Activated T-cell treated with anti-CD3 and anti-CD28 coated beads, Interleukin-2, amount 50 U/mL, for 24 hours (primary cell): ENCODE measurements around the gene MYO7A.

Experiments
- DNase-seq: peaks from one replicate; pipeline ENCODE4 v3.0.0-alpha.2; 2020
- H3K27ac Mint-ChIP-seq: 2 replicates; pipeline ENCODE4 v1.8.0; 2020; ENCODE audit warnings: mild to moderate bottlenecking, mixed read lengths
- H3K27me3 Mint-ChIP-seq: 2 replicates; pipeline ENCODE4 v1.8.0; 2020; ENCODE audit warnings: mixed read lengths
- H3K36me3 Mint-ChIP-seq: 2 replicates; pipeline ENCODE4 v1.8.0; 2020; ENCODE audit warnings: low read depth, mixed read lengths
- H3K4me1 Mint-ChIP-seq: 2 replicates; pipeline ENCODE4 v1.8.0; 2020; ENCODE audit warnings: low read depth, mixed read lengths
- H3K4me3 Mint-ChIP-seq: 2 replicates; pipeline ENCODE4 v1.8.0; 2020; ENCODE audit warnings: mild to moderate bottlenecking, moderate library complexity, mixed read lengths
- H3K9me3 Mint-ChIP-seq: 2 replicates; pipeline ENCODE4 v1.8.0; 2020; ENCODE audit warnings: mixed read lengths

Gene MYO7A

DNA sequence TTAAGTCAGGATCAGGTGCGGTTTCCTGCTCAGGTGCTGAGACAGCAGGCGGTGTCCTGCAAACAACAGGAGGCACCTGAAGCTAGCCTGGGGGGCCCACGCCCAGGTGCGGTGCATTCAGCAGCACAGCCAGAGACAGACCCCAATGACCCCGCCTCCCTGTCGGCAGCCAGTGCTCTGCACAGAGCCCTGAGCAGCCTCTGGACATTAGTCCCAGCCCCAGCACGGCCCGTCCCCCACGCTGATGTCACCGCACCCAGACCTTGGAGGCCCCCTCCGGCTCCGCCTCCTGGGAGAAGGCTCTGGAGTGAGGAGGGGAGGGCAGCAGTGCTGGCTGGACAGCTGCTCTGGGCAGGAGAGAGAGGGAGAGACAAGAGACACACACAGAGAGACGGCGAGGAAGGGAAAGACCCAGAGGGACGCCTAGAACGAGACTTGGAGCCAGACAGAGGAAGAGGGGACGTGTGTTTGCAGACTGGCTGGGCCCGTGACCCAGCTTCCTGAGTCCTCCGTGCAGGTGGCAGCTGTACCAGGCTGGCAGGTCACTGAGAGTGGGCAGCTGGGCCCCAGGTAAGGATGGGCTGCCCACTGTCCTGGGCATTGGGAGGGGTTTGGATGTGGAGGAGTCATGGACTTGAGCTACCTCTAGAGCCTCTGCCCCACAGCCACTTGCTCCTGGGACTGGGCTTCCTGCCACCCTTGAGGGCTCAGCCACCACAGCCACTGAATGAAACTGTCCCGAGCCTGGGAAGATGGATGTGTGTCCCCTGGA, at the start of gene MYO7A:
MYO7A (plus strand) TSS at position 327 of the 772 bp plus-strand sequence. CDS start 2,389 bp downstream, outside the sequence.
- Mint-ChIP-seq H3K4me3 (peak within 1 kb of the TSS; percentile 45), H3K4me1 (peaks cover 14% of the 10 kb centered on the region), H3K9me3 (no peaks in the 10 kb centered on the region), H3K27ac (no peak within 1 kb of the TSS), H3K36me3 (no peaks in the 10 kb centered on the region), H3K27me3 (peaks cover 13% of the 10 kb centered on the region)
- DNase-seq: no peak

DNA sequence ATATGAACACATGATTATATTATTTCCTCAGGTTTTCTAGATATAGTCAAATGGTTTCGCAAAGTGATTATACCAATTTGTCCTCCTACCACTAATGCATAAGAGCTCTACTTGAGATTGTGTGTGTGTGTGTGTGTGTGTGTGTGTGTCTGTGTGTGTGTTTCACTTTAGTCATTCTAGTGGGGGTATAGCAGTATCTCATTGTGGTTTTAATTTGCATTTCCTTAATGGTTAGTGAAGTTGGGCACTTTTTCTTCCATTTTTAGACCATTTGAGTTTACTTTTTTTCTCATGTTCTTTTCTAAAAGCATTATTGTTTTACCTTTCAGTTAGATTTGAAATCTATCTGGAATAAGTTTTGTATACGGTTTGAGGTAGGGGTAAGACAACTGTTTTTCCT, 48.4 kb upstream of the MYO7A start:
- Mint-ChIP-seq H3K27me3 (no peaks in the 10 kb centered on the region), H3K4me1 (peaks cover 17% of the 10 kb centered on the region), H3K9me3 (no peaks in the 10 kb centered on the region), H3K27ac (no peak overlapping the region), H3K36me3 (no peaks in the 10 kb centered on the region), H3K4me3 (no peak overlapping the region)
- DNase-seq: no peak

DNA sequence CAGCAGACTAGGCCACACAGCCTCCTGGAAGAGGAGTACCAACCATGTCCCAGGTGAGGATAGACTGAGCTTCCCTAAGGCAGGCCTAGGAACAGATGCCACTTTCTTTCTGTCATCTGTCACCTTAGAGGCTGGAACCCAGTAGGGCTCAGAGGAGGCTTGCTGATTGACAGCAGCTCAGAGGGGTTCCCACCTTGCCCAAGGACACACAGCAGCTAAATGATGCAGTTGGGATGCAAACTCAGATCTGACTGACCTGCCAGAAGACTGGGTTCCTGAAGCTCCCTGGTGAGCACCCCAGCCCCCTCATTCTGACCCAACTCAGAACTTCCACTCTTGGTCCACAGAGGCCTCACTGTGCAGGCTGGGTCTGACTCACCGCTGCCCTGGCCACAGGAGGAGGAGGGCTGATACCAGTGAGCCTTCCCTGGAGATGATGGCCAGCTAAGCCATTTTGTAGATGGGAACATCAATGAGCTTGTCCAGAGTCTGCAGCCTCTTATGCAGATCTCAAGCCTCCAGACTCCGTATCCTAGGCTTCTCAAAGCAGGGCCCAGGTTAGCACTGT, 47.3 kb upstream of the MYO7A start:
- Mint-ChIP-seq H3K27ac (no peak overlapping the region), H3K4me3 (no peak overlapping the region), H3K9me3 (no peaks in the 10 kb centered on the region), H3K27me3 (no peaks in the 10 kb centered on the region), H3K4me1 (peaks cover 17% of the 10 kb centered on the region), H3K36me3 (no peaks in the 10 kb centered on the region)
- DNase-seq: peak; percentile 14

DNA sequence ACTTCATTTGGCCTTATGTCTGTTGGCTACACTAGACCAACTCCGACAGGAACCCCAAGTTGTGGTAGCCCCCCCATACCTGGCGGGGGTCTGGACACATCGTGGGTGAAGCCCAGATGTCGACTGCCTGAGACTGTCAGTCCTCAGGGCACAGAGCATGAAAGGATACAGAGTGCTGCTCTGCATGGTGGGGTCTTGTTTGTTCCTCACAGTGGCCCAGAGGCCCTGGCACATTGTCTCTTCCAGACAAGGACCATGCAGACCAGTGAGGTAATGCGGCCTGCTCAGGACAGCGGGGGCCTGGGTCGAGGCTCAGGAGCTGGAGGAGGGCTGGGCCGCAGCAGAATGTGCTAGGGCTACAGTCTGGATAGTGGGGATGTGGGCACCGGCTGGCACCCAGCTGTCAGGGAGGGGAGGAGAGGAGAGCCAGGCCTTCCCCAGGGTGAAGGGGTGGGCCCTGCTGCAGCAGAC, 46.6 kb upstream of the MYO7A start:
- H3K9me3 Mint-ChIP-seq: no peaks in the 10 kb centered on the region

DNA sequence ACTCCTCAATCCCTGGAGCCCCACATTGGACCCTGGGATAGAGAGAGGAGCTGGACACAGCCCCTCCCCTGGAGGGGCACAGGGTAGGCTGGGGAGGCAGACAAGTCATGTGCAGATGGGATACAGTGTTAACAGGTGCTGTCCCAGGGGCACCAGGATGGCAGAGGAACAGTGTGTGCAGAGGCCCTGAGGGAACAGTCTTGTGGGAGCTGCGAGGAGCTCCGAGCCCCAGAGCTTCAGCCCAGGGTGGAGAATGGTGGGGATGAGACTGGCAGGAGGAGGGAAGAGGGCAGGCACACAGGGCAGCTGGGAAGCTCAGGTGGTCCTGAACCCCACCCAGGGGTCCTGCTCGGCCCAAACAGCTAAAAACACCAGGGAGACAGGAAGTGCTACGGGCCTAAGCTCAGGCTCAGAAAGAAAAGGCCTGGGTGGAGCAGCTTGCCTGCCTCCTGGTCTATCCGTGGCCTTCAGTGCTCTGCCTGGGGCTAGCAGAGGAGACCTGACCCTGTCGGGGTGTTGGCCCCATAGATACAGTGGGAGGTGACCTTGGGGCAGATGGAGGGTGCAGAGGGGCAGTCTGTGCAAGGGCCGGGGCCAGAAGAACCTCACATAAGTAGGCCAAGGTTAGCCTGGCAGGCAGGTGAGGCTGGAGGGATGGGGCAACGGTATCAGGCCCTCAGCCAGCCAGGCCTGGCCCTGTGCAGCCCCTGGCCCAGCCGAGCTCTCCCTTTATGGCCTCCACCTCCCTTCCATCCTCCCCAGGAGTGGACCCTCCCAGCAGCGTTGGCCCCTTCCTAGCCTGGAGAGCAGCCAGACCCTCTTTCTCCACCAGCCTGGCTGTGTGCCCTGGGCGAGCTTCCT, 45.8 kb upstream of the MYO7A start:
- Mint-ChIP-seq H3K9me3 (no peaks in the 10 kb centered on the region), H3K27me3 (no peaks in the 10 kb centered on the region), H3K4me1 (peaks cover 17% of the 10 kb centered on the region), H3K36me3 (no peaks in the 10 kb centered on the region), H3K4me3 (peak overlapping the region; percentile 53), H3K27ac (peak overlapping the region; percentile 92)
- DNase-seq: peak; percentile 53

More for the DNA sequence above, 46.6 kb upstream of the MYO7A start:
- no peak overlapping the region for H3K4me3 Mint-ChIP-seq
- H3K27ac Mint-ChIP-seq: no peak overlapping the region
- peak; percentile 19 for DNase-seq
- peaks cover 17% of the 10 kb centered on the region for H3K4me1 Mint-ChIP-seq
- no peaks in the 10 kb centered on the region for H3K27me3 Mint-ChIP-seq
- no peaks in the 10 kb centered on the region for H3K36me3 Mint-ChIP-seq

DNA sequence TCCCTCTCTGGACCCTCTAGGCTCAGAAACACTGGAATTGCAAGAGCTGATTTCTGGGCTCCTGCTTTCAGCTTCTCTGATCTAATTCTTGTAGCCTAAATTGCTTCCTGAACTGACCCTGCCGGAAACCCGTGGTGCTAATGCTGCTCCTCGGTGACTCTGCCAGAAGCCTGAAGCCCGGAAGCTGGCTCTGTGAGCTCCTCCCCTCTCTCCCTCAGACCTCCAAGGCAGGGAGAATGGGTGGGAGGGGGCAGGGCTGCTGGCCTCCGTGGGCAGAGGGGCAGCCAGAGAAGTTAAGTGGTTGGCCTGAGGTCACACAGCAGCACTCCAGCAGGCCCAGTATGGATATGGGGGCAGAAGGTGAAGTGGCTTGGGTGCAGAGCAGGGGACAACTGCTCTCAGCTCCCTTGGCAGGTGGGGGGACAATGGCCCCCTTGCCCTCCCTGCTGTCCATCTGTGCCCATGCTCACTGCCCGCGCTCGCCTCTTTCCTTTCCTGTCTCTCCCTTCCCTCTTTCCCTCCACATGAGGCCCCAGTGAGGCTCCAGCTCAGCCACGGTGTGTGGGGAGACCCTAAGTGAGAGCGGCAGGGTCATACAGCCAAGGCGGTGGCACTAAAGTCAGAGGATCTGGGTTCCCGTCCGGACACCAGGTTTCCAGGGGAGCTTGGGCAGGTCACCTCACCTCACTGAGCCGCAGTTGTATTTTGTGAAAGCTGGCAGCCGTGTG, 45.0 kb upstream of the MYO7A start:
- Mint-ChIP-seq H3K27ac (peak overlapping the region; percentile 92), H3K9me3 (no peaks in the 10 kb centered on the region), H3K4me3 (peak overlapping the region; percentile 53), H3K36me3 (no peaks in the 10 kb centered on the region), H3K27me3 (no peaks in the 10 kb centered on the region), H3K4me1 (peaks cover 17% of the 10 kb centered on the region)
- peak; percentile 73 for DNase-seq

DNA sequence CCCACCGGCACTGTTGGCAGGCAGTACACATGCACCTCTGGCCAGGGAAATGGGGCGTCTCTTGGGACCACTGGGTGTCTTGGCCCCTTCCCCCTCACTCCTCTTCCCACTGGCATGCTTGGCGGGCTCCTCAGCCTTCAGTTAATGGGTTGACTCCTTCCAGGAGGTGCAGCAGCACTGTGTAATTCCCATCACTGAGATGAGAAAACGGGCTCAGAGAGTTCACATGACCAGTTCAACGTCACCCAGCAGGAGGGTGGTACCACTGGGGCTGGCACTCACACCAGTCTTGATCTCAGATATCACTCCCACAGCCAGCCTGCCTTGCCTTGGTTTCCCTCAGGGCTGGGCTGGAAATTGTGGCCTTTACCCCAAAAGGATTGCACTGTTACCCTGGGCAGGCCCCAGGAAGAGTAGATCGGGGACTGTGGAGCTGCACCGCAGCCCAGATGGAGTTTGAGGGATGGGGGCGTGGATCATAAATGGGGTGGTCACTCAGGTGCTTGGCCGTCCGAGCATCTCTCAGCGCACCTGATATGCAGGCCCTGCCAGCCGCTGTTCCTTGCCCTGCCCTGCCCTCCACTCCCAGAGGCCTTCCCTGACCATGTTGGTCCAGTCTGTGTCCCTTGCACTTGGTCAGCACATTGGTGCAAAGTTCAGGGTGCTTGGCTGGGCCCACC, 44.3 kb upstream of the MYO7A start:
- peaks cover 17% of the 10 kb centered on the region for H3K4me1 Mint-ChIP-seq
- no peak for DNase-seq
- H3K36me3 Mint-ChIP-seq: no peaks in the 10 kb centered on the region
- H3K27ac Mint-ChIP-seq: peak overlapping the region; percentile 92
- H3K9me3 Mint-ChIP-seq: no peaks in the 10 kb centered on the region
- no peak overlapping the region for H3K4me3 Mint-ChIP-seq
- no peaks in the 10 kb centered on the region for H3K27me3 Mint-ChIP-seq

DNA sequence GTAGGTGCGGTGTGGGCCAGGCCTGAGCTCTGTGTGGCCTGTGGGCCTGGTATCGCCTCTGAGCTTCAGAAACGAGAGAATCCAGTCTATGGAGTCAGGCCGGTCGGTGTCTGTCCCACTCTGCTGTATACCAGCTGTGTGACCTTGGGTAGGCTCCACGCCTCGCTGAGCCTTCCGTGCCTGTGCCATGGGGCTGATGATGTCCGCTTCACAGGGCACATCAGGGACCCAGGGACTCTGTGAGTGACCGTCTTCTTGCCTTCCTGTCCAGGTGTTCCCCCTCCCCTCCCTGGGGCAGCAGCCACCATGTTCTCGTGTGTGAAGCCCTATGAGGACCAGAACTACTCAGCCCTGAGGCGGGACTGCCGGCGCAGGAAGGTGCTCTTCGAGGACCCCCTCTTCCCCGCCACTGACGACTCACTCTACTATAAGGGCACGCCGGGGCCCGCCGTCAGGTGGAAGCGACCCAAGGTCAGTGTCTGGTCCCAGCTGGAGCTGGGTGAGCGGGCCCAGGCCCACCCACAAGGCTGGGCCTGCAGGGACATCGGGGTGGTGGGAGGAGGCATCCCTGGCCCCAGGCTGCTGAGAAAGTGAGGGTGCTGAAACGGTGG, 43.4 kb upstream of the MYO7A start:
- H3K9me3 Mint-ChIP-seq: no peaks in the 10 kb centered on the region
- peaks cover 17% of the 10 kb centered on the region for H3K4me1 Mint-ChIP-seq
- peak overlapping the region; percentile 3 for H3K27ac Mint-ChIP-seq

DNA sequence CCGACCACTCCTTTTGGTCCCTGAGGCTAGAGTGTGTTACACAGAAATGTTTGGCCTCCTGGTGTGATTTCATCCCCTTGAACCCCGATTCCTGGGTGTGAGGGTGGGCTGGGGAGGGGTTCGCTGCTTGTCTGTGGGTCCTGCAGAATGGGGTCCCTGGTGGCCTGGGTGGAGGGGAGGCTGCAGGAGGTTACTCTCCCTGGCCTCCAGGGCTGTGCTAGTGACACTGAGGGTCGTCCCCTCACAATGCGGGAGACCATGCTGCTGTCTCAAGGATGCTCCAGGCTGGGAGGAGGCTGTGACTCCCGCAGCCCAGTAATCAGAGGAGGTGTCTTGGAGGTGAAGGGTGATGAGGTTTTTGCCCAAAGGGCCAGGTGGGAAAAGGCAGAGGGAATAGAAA, 42.4 kb upstream of the MYO7A start:
- H3K4me1 Mint-ChIP-seq: peaks cover 17% of the 10 kb centered on the region
- DNase-seq: no peak
- H3K9me3 Mint-ChIP-seq: no peaks in the 10 kb centered on the region
- H3K4me3 Mint-ChIP-seq: no peak overlapping the region
- no peaks in the 10 kb centered on the region for H3K36me3 Mint-ChIP-seq
- H3K27ac Mint-ChIP-seq: no peak overlapping the region
- H3K27me3 Mint-ChIP-seq: no peaks in the 10 kb centered on the region

More for the DNA sequence above, 43.4 kb upstream of the MYO7A start:
- H3K27me3 Mint-ChIP-seq: no peaks in the 10 kb centered on the region
- H3K4me3 Mint-ChIP-seq: no peak overlapping the region
- no peaks in the 10 kb centered on the region for H3K36me3 Mint-ChIP-seq
- DNase-seq: peak; percentile 20

DNA sequence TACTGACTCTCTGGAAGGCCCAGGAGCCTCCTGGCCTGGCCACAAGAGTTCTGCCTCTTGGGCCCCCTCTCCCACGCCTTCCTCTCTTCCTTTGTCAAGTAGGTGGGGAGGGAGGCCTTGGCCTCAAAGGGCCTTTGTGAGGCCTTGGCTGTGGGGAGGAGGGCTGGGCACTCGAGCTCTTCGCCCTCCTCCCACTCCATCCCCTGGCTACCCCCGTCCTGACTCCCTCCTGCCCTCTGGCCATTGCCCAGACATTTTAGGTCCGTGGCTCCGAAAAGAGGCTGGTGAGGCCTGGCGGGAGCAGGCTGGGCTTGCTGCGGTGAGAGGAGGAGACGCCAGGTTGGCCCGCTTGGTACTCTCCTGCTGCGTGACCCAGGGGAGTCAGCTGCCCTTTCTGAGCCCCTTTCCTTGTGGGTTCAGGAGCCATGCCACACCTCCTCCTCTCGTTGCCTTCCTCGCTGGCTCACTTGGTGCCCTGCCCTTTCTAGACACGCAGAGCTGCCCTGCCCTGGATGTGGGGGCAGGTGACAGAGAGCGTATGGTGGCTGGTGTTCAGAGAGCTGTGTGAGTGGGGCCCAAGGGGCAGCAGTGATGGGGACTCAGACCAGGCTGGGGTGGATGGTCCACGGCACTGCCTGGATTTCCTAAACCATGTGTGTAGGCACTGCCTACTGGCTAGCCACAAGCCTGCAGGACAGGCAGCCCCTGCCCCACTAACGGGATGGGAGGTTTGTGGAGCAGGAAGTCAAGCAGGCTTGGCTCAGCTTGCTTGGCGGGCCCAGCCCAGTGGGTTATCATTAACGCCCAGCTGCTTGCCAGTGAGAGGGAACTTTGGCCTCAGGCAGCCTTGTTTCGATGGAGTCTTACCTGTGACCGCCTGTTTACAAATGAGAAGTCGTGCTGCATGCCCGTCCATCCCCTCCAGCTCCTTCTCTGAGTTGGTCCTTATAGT, 41.2 kb upstream of the MYO7A start:
- DNase-seq: no peak
- H3K27ac Mint-ChIP-seq: no peak overlapping the region
- H3K36me3 Mint-ChIP-seq: no peaks in the 10 kb centered on the region
- no peaks in the 10 kb centered on the region for H3K9me3 Mint-ChIP-seq
- H3K4me3 Mint-ChIP-seq: no peak overlapping the region
- H3K4me1 Mint-ChIP-seq: peaks cover 19% of the 10 kb centered on the region
- no peaks in the 10 kb centered on the region for H3K27me3 Mint-ChIP-seq

DNA sequence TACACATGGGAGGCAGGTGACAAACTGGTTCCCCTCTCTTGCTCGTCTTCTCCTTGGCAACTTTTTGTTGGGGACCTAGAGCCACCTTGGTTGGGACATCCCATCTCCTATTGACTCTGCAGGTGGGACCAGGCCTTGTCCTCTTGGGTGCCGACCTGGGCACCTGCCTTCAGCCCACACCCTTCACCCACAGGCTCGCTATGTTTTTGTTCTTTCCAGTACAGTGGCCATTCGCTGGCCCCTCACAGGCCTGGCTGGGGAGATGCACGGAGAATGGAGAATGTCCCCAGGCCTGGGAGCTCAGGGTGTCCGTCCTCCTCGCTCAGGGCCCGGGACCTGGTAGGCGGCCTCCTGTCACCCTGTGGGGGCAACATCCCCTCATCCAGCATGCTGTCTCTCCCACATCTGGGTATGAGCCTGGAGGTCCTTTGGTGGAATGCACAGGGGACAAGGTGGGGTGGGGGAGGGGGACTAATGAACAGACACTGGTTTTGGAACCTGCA, 40.3 kb upstream of the MYO7A start:
- Mint-ChIP-seq H3K27ac (no peak overlapping the region), H3K27me3 (no peaks in the 10 kb centered on the region), H3K9me3 (no peaks in the 10 kb centered on the region), H3K4me3 (no peak overlapping the region), H3K4me1 (peaks cover 10% of the 10 kb centered on the region), H3K36me3 (no peaks in the 10 kb centered on the region)
- no peak for DNase-seq

DNA sequence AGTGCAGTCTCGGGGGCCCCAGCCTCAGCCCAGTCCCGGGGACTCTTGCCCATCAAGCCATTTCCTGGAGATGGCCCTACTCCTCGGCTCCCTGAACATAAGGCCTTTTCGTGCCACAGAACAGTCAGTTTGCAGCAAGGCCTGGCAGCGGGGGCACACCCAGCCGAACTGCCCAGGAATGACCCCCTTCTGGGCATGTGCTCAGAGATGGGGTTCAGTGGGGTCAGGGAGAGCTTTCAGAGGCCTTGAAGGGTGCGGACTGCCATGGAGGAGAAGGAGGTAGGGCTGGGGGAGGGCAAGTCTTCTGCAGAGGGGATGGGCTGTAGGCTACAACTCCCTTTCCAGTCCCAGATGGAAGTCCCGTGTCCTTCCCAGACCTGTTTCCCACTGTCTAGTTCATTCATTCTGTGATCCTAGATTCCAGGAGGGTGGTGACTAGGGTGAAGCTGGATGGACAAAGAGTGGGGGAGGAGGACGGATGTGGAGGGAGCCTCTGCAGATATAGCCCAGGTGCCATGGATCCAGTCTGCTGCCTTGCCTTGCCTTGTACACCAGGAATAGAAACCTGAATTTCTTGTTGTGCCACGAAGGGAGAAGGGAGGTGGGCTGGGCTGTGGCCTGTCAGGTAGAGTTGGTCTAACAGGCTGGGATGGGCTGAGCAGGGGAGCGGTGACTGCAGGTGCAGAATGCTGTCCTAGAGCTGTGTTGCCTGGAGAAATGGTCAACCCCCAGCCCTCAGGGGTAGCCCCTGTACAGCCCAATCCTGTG, 39.6 kb upstream of the MYO7A start:
- Mint-ChIP-seq H3K36me3 (no peaks in the 10 kb centered on the region), H3K27ac (no peak overlapping the region), H3K9me3 (no peaks in the 10 kb centered on the region), H3K27me3 (no peaks in the 10 kb centered on the region), H3K4me3 (no peak overlapping the region), H3K4me1 (peaks cover 4% of the 10 kb centered on the region)
- DNase-seq: no peak
